ENCODE results near the gene FUOM. TPM values are rescaled to one million over a fixed set of nuclear protein-coding genes. Genes with fewer than 3 reads are reported as not detected.
A peak's percentile ranks its signal among the peaks of the same experiment; 100 is the strongest.
"Not testable (repeated sequence)": the region's sequence is repeated elsewhere in the genome, so short reads cannot be mapped to it uniquely, and the experiment has no call there.

Gene FUOM
- polyA plus RNA-seq, 6 donors from 2014 or later = 31.3 to 46.5 (median 42.0) TPM

- Mint-ChIP-seq H3K36me3 (peaks cover 4 to 13% of the 10 kb centered on the region in 2 donors), H3K27ac (no peak overlapping the region), H3K4me1 (peaks cover 6 to 17% (median 10%) of the 10 kb centered on the region in 3 donors), H3K27me3 (no peaks in the 10 kb centered on the region), H3K9me3 (no peaks in the 10 kb centered on the region), H3K4me3 (peak overlapping the region in 1 of 8 donors; percentile 77)
- DNase-seq (no peak), ATAC-seq (ENCODE audit: low read depth in 2 of 2) (no peak)
These were observed 10.3 kb upstream of the FUOM start for GRCh38 chr10:133368153-133368552.

GRCh38 chr10:133367461-133367860, 9.6 kb upstream of the FUOM start:
- Mint-ChIP-seq H3K4me1 (peaks cover 6 to 17% (median 8%) of the 10 kb centered on the region in 3 donors), H3K36me3 (peaks cover 4 to 13% of the 10 kb centered on the region in 2 donors), H3K4me3 (peak overlapping the region in 1 of 8 donors; percentile 77)
- not testable (repeated sequence) for H3K27me3 Mint-ChIP-seq; ATAC-seq (ENCODE audit: low read depth in 2 of 2); DNase-seq; H3K9me3 Mint-ChIP-seq; H3K27ac Mint-ChIP-seq

- DNase-seq = no peak
- H3K4me3 Mint-ChIP-seq = no peak overlapping the region
- H3K36me3 Mint-ChIP-seq = peaks cover 4 to 13% of the 10 kb centered on the region in 2 donors
- peak overlapping the region in 1 of 6 donors; percentile 38 for H3K27ac Mint-ChIP-seq
- peaks cover 7 to 19% (median 11%) of the 10 kb centered on the region in 3 donors for H3K4me1 Mint-ChIP-seq
- H3K9me3 Mint-ChIP-seq = no peaks in the 10 kb centered on the region
- no peak for ATAC-seq (ENCODE audit: low read depth in 2 of 2)
- no peaks in the 10 kb centered on the region for H3K27me3 Mint-ChIP-seq
These were observed 8.9 kb upstream of the FUOM start for GRCh38 chr10:133366751-133367150.

- H3K36me3 Mint-ChIP-seq = peaks cover 4 to 13% of the 10 kb centered on the region in 2 donors
These were observed 8.3 kb upstream of the FUOM start for GRCh38 chr10:133366130-133366478.

GRCh38 chr10:133365461-133366129, 7.8 kb upstream of the FUOM start:
- Mint-ChIP-seq H3K27me3 (no peaks in the 10 kb centered on the region), H3K36me3 (peaks cover 4 to 13% of the 10 kb centered on the region in 2 donors), H3K4me3 (no peak overlapping the region), H3K4me1 (peaks cover 14 to 22% (median 19%) of the 10 kb centered on the region in 3 donors), H3K9me3 (no peaks in the 10 kb centered on the region), H3K27ac (peak overlapping the region in 1 of 6 donors; percentile 54)
- ATAC-seq (ENCODE audit: low read depth in 2 of 2) (no peak), DNase-seq (no peak)

More at GRCh38 chr10:133366130-133366478, 8.3 kb upstream of the FUOM start:
- Mint-ChIP-seq H3K27me3 (no peaks in the 10 kb centered on the region), H3K4me3 (no peak overlapping the region), H3K9me3 (no peaks in the 10 kb centered on the region), H3K4me1 (peaks cover 14 to 20% (median 14%) of the 10 kb centered on the region in 3 donors), H3K27ac (peak overlapping the region in 1 of 6 donors; percentile 69)
- DNase-seq = no peak
- ATAC-seq (ENCODE audit: low read depth in 2 of 2) = no peak

- H3K27ac Mint-ChIP-seq = no peak overlapping the region
- ATAC-seq (ENCODE audit: low read depth in 2 of 2) (no peak), DNase-seq (no peak)
- H3K27me3 Mint-ChIP-seq = no peaks in the 10 kb centered on the region
- H3K9me3 Mint-ChIP-seq = no peaks in the 10 kb centered on the region
- H3K36me3 Mint-ChIP-seq = peaks cover 4 to 13% of the 10 kb centered on the region in 2 donors
- peaks cover 19 to 26% (median 22%) of the 10 kb centered on the region in 3 donors for H3K4me1 Mint-ChIP-seq
- H3K4me3 Mint-ChIP-seq = peak overlapping the region in 1 of 8 donors; percentile 8
These were observed 7.0 kb upstream of the FUOM start for GRCh38 chr10:133364645-133365431.

GRCh38 chr10:133362846-133363245, 5.0 kb upstream of the FUOM start:
- Mint-ChIP-seq H3K4me1 (peaks cover 19 to 26% (median 22%) of the 10 kb centered on the region in 3 donors), H3K27me3 (no peaks in the 10 kb centered on the region), H3K4me3 (peak overlapping the region in 1 of 8 donors; percentile 40), H3K9me3 (no peaks in the 10 kb centered on the region), H3K27ac (peak overlapping the region in 1 of 6 donors; percentile 88), H3K36me3 (peaks cover 4 to 9% of the 10 kb centered on the region in 2 donors)
- ATAC-seq (ENCODE audit: low read depth in 2 of 2) (no peak), DNase-seq (no peak)

GRCh38 chr10:133361773-133362441, 4.1 kb upstream of the FUOM start:
- peaks cover 19 to 26% (median 22%) of the 10 kb centered on the region in 3 donors for H3K4me1 Mint-ChIP-seq
- peak overlapping the region; percentile 27 to 72 (median 33) for H3K27ac Mint-ChIP-seq
- peak overlapping the region; percentile 2 to 87 (median 68) for H3K4me3 Mint-ChIP-seq
- H3K9me3 Mint-ChIP-seq = no peaks in the 10 kb centered on the region
- DNase-seq (no peak), ATAC-seq (ENCODE audit: low read depth in 2 of 2) (peak; percentile 3 to 7)
- H3K36me3 Mint-ChIP-seq = peaks cover 4 to 7% of the 10 kb centered on the region in 2 donors
- no peaks in the 10 kb centered on the region for H3K27me3 Mint-ChIP-seq

GRCh38 chr10:133361227-133361626, 3.4 kb upstream of the FUOM start:
- no peak for DNase-seq
- no peaks in the 10 kb centered on the region for H3K9me3 Mint-ChIP-seq
- H3K27me3 Mint-ChIP-seq = no peaks in the 10 kb centered on the region
- ATAC-seq (ENCODE audit: low read depth in 2 of 2) = no peak
- H3K36me3 Mint-ChIP-seq = peaks cover 4 to 7% of the 10 kb centered on the region in 2 donors
- H3K4me1 Mint-ChIP-seq = peaks cover 21 to 31% (median 23%) of the 10 kb centered on the region in 3 donors
- H3K27ac Mint-ChIP-seq = peak overlapping the region in 5 of 6 donors; percentile 34 to 72 (median 52)
- H3K4me3 Mint-ChIP-seq = peak overlapping the region in 7 of 8 donors; percentile 2 to 87 (median 49)

- no peak for DNase-seq
These were observed 2.3 kb upstream of the FUOM start for GRCh38 chr10:133359972-133360610.

GRCh38 chr10:133359554-133359971, 1.7 kb upstream of the FUOM start:
- ATAC-seq (ENCODE audit: low read depth in 2 of 2) = no peak
- Mint-ChIP-seq H3K27ac (peak overlapping the region in 3 of 6 donors; percentile 30 to 42 (median 34)), H3K36me3 (peaks cover 1 to 2% of the 10 kb centered on the region in 2 donors), H3K4me3 (no peak overlapping the region), H3K27me3 (no peaks in the 10 kb centered on the region), H3K9me3 (no peaks in the 10 kb centered on the region), H3K4me1 (peaks cover 24 to 34% (median 32%) of the 10 kb centered on the region in 3 donors)
- DNase-seq = no peak

More at GRCh38 chr10:133359972-133360610, 2.3 kb upstream of the FUOM start:
- peak overlapping the region in 4 of 6 donors; percentile 30 to 91 (median 38) for H3K27ac Mint-ChIP-seq
- H3K9me3 Mint-ChIP-seq = no peaks in the 10 kb centered on the region
- no peak for ATAC-seq (ENCODE audit: low read depth in 2 of 2)
- peak overlapping the region in 3 of 8 donors; percentile 15 to 41 (median 16) for H3K4me3 Mint-ChIP-seq
- peaks cover 24 to 34% (median 32%) of the 10 kb centered on the region in 3 donors for H3K4me1 Mint-ChIP-seq
- H3K36me3 Mint-ChIP-seq = peaks cover 4 to 7% of the 10 kb centered on the region in 2 donors
- H3K27me3 Mint-ChIP-seq = no peaks in the 10 kb centered on the region

GRCh38 chr10:133358925-133359310, 1.1 kb upstream of the FUOM start:
- DNase-seq (no peak), ATAC-seq (ENCODE audit: low read depth in 2 of 2) (no peak)
- Mint-ChIP-seq H3K36me3 (no peaks in the 10 kb centered on the region), H3K27ac (no peak overlapping the region), H3K9me3 (no peaks in the 10 kb centered on the region), H3K4me1 (peaks cover 24 to 34% (median 32%) of the 10 kb centered on the region in 3 donors), H3K27me3 (no peaks in the 10 kb centered on the region), H3K4me3 (peak overlapping the region in 3 of 8 donors; percentile 30 to 67 (median 37))

All from naive B cell (primary cell).